HL-60/S4 treated with phorbol 12-myristate 13-acetate at 8.2 ng/mL for 4 days and 3 days (cell line): ENCODE measurements around the gene CHSY1.

Experiments
- in situ Hi-C: fragments of 300-500 bp; cut with MboI; formaldehyde crosslinking; loops from 2 replicates; pipeline ENCODE4 v1.15.0; 2022; ENCODE audit warnings: low sequenced_read_pairs

CHSY1 gene

GRCh38 chr15:101251830-101252820 is at the start of gene CHSY1:
CHSY1 (minus strand) TSS chr15:101252048; CDS start chr15:101251456, 592 bp downstream.
- in situ Hi-C loops, result loop anchor here (25.0 kb wide), 2 partner anchors 165 to 640 kb away; partner anchors contain the start of genes ASB7 and LINS1

DNA sequence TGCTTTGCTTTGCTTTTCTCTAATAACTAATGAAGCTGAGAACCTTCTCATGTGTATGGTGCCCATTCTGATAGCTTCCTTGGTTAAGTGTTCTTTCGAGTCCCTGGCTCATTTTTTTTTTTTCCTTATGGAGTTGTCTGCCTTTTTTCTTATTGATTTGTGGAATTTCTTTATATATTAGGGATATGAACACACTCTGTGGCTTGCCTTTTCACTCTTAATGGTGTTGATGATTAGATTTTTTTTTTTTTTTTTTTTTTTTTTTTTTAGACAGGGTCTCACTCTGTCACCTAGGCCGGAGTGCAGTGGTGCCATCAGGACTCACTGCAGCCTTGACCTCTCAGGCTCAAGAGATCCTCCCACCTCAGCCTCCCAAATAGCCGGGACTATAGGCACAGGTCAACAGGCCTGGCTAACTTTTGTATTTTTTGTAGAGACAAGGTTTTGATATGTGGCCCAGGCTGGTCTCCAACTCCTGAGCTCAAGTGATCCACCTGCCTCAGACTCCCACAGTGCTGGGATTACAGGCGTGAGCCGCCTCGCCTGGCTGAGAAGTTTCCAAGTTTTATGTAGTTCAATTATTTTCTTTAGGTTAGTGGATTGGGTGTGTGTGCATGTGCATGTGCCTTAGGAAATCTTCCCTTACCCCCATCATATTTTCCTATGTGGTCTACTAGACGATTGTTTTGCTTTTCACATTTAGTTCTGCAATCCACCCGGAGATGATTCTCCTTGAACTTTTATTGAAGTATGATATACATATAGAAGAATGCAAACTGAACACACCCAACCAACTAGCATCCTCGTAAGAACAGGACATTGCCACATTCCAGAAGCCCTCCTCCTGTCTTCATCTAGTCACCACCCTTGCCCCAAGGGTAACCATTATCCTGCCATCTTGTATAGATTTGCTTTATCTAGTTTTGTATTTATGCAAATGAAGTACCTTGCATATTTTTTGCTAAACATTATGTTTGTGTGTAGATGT is 44.9 kb upstream of the CHSY1 start:
- in situ Hi-C loops, result no loop called here

- in situ Hi-C loops, result no loop called here
Observed at GRCh38 chr15:101295607-101296161, 43.8 kb upstream of the CHSY1 start.

- in situ Hi-C loops, result no loop called here
Observed at GRCh38 chr15:101294731-101295606, 43.1 kb upstream of the CHSY1 start, which contains the start of gene SNRPA1. SNRPA1 (minus strand) TSS chr15:101295248; CDS start chr15:101295178, 70 bp downstream.

- in situ Hi-C loops, result no loop called here
Observed at GRCh38 chr15:101293122-101293521, 41.3 kb upstream of the CHSY1 start.

GRCh38 chr15:101288905-101289513 is 37.2 kb upstream of the CHSY1 start:
- in situ Hi-C loops, result loop anchor here (5.0 kb wide), 1 partner anchor 363 kb away; the partner anchor contains the start of gene TM2D3

GRCh38 chr15:101287342-101287741 is 35.5 kb upstream of the CHSY1 start:
- in situ Hi-C loops, result loop anchor here (5.0 kb wide), 1 partner anchor 365 kb away; the partner anchor contains the start of gene TM2D3

DNA sequence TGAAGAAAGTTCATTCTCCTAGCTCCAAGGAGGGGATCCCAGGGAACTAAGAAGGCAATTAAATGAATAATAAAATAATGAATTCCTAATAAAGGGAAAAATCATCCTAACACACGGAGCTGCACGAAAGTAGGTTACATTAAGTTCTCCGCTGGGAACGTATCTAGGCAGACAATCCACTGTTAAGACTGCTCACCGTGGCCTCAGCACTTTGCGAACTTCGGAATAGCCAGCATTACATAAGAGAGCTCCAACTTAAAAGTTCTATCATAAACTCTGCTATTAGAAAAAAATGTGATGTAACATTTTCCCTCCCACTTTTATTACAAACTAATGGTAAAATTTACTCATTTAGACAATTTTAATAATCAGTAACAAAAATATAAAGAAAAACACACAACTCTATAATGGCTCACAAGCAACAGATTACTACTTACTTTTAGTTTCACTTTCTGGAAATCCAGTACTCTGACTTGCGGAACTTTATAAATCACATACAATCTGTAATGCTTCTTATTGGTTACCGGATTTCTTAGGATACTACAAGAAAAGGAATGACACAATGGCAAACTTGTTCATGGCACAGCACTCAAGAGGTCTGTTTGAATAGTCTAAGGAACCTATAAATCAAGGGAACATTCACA is 34.7 kb upstream of the CHSY1 start:
- in situ Hi-C loops, result loop anchor here (5.0 kb wide), 1 partner anchor 366 kb away; the partner anchor contains the start of gene TM2D3

GRCh38 chr15:101283931-101284330 is 32.1 kb upstream of the CHSY1 start:
- in situ Hi-C loops, result no loop called here

GRCh38 chr15:101280007-101280406 is 28.2 kb upstream of the CHSY1 start:
- in situ Hi-C loops, result no loop called here

GRCh38 chr15:101277943-101278564 is 26.2 kb upstream of the CHSY1 start:
- in situ Hi-C loops, result no loop called here

GRCh38 chr15:101277038-101277822 is 25.4 kb upstream of the CHSY1 start, which contains the start of gene SELENOS:
SELENOS (minus strand) TSS chr15:101277485; CDS start chr15:101277417, 68 bp downstream.
- in situ Hi-C loops, result no loop called here

GRCh38 chr15:101276501-101277037 is 24.7 kb upstream of the CHSY1 start:
- in situ Hi-C loops, result no loop called here

DNA sequence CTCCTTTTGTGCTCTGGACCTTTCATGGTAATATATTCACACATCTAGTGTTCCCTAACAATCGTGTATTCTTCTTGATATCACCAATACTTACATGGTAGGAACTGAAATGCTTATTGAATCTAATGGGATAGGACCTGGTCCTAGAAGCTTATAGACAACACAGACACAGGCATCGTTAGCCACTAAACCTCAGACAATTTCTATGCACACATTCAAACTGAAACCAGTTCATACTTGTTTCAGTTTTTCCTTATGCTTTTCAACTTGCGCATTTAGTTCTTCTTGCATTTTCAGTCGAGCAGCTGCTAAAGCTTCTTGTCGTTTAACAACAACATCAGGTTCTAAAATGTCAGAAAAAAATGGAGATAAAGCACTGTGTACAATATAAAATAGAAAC is 23.2 kb upstream of the CHSY1 start:
- in situ Hi-C loops, result no loop called here

- in situ Hi-C loops, result loop anchor here (25.0 kb wide), 2 partner anchors 186 to 661 kb away; partner anchors contain the start of genes ASB7 and LINS1
Observed at GRCh38 chr15:101273534-101273933, 21.7 kb upstream of the CHSY1 start.

- in situ Hi-C loops, result loop anchor here (25.0 kb wide), 2 partner anchors 185 to 660 kb away; partner anchors contain the start of genes ASB7 and LINS1
Observed at GRCh38 chr15:101272584-101272983, 20.7 kb upstream of the CHSY1 start.
